Neural crest cell (in vitro differentiated cells): ENCODE results near the gene PGD. TPM values are rescaled to one million over a fixed set of nuclear protein-coding genes. Genes with fewer than 3 reads are reported as not detected.

ENCODE experiments used
- DNase-seq: peaks from one replicate; pipeline ENCODE4 v3.0.0; 2021; ENCODE audit warnings: low read depth, mixed read lengths, low spot score
- H3K27ac Mint-ChIP-seq: one replicate; pipeline ENCODE4 v1.8.0; 2021; ENCODE audit warnings: mild to moderate bottlenecking, mixed read lengths; ENCODE audit not compliant: unreplicated experiment
- H3K27me3 Mint-ChIP-seq: 2 replicates; pipeline ENCODE4 v1.8.0; 2021; ENCODE audit warnings: low read depth, mild to moderate bottlenecking, mixed read lengths
- H3K36me3 Mint-ChIP-seq: 2 replicates; pipeline ENCODE4 v1.8.0; 2021; ENCODE audit warnings: low read depth, mild to moderate bottlenecking, mixed read lengths
- H3K4me1 Mint-ChIP-seq: 2 replicates; pipeline ENCODE4 v1.8.0; 2021; ENCODE audit warnings: mixed read lengths
- H3K4me3 Mint-ChIP-seq: one replicate; pipeline ENCODE4 v1.8.0; 2021; ENCODE audit warnings: mild to moderate bottlenecking, mixed read lengths
- H3K9me3 Mint-ChIP-seq: 2 replicates; pipeline ENCODE4 v1.8.0; 2021; ENCODE audit warnings: mixed read lengths
- total RNA-seq: library from RNA; stranded (reverse); gene quantifications from 2 replicates; pipeline ENCODE4 v1.2.1, GENCODE V29; 2021
- TF ChIP-seq, protein P1 (sequence below): fragments of 200-600 bp; sonication (generic); conservative IDR thresholded peaks from 2 replicates; pipeline ENCODE4 v1.5.0; 2021; ENCODE audit warnings: antibody characterized with exemption, mild to moderate bottlenecking

The PGD gene
- total RNA-seq, 1 donor from 2014 or later, result 496 TPM

DNA sequence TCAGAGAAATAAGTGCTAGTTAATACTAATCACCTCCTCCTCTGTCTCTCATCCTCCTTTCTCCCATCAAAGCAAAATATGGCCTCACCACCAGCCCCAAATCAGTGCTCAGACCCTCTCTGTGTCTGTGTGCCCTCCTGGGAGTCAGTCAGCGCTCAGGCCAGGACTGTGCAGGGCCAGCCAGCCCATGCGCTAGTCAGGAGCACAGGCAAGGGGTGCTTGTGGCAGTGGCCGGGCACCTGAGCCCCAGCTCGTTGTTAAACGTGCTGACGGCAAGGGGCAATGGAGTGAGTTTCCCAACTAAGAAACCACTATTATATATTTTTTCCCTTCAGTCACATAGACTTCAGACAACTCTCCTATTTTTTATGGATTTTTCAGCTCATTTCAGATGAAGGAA is 19.2 kb upstream of the PGD start:
- TF ChIP-seq, protein P1, sequence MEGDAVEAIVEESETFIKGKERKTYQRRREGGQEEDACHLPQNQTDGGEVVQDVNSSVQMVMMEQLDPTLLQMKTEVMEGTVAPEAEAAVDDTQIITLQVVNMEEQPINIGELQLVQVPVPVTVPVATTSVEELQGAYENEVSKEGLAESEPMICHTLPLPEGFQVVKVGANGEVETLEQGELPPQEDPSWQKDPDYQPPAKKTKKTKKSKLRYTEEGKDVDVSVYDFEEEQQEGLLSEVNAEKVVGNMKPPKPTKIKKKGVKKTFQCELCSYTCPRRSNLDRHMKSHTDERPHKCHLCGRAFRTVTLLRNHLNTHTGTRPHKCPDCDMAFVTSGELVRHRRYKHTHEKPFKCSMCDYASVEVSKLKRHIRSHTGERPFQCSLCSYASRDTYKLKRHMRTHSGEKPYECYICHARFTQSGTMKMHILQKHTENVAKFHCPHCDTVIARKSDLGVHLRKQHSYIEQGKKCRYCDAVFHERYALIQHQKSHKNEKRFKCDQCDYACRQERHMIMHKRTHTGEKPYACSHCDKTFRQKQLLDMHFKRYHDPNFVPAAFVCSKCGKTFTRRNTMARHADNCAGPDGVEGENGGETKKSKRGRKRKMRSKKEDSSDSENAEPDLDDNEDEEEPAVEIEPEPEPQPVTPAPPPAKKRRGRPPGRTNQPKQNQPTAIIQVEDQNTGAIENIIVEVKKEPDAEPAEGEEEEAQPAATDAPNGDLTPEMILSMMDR, result no peak
- peaks cover 19% of the 10 kb centered on the region for H3K36me3 Mint-ChIP-seq
- peaks cover 16% of the 10 kb centered on the region for H3K4me1 Mint-ChIP-seq
- no peak overlapping the region for H3K27ac Mint-ChIP-seq
- no peaks in the 10 kb centered on the region for H3K27me3 Mint-ChIP-seq
- no peak overlapping the region for H3K4me3 Mint-ChIP-seq
- DNase-seq, result no peak
- no peaks in the 10 kb centered on the region for H3K9me3 Mint-ChIP-seq

DNA sequence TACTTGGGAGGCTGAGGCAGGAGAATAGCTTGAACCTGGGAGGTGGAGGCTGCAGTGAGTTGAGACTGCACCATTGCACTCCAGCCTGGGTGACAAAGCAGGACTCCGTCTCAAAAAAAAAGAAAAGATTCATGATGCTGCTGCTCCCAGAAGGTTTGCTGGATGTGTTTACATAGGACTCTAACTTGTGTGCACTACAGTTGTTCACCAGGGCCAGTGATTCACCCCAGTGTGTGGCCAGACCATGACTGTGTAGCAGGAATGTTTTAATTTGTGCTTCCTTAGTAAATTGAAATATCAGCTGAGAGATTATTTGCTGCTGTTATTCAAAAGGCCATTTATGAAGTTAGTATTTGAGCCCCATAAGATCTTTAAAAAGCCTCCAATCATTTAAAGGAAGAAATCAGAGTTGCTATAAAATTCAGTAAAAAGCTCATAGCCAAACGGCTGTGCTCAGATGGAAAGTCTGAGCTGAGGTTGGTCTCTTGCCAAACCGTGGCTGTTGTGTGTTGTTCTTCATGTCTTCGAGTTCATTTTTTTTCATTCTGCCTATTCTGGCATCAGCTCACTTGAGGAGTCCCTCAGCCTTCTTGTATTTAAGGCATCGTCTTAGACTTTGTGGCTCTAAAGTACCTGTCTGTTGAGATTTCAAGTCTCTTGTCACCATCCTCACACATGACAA is 18.1 kb upstream of the PGD start:
- Mint-ChIP-seq H3K27ac (no peak overlapping the region), H3K4me1 (peaks cover 23% of the 10 kb centered on the region), H3K36me3 (peaks cover 25% of the 10 kb centered on the region), H3K4me3 (no peak overlapping the region), H3K9me3 (no peaks in the 10 kb centered on the region), H3K27me3 (no peaks in the 10 kb centered on the region)
- TF ChIP-seq, protein P1, result no peak
- no peak for DNase-seq

DNA sequence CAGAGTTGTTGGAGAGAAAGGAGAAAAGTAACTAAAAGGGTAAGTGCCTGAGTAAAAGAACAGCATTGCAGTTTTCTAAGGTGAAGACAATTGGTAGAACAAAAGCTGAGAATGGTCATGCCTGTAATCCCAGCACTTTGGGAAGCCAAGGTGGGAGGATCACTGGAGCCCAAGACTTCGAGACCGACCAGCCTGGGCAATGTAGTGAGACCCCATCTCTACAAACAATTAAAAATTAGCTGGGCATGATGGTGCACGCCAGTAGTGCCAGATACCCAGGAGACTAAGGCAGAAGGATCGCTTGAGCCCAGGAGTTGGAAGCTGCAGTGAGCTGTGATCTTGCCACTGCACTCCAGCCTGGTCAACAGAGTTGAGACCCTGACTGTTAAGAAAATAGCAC is 15.2 kb upstream of the PGD start:
- H3K4me3 Mint-ChIP-seq, result peak overlapping the region; percentile 3
- H3K27me3 Mint-ChIP-seq, result no peaks in the 10 kb centered on the region
- no peak for DNase-seq
- peaks cover 36% of the 10 kb centered on the region for H3K4me1 Mint-ChIP-seq
- H3K27ac Mint-ChIP-seq, result no peak overlapping the region
- H3K36me3 Mint-ChIP-seq, result peaks cover 27% of the 10 kb centered on the region
- TF ChIP-seq, protein P1, result no peak
- H3K9me3 Mint-ChIP-seq, result no peaks in the 10 kb centered on the region

DNA sequence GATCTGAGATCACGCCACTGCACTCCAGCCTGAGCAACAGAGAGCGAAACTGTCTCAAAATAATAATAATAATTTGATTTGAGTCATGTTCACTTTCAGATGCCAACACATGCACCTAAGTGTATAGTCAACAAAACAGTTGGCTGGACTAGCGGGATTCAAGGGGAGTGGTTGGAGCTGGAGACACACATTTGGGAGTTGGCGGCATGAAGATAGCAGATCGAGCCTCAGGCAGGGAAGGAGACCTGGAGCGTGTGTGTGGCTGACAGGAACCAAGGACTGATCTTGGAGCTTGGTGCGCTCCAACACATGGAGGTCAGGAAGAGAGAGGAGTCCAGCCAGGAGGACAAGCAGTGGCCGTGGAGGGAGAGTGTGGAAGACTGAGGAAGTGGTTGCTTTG is 14.6 kb upstream of the PGD start:
- H3K9me3 Mint-ChIP-seq, result no peaks in the 10 kb centered on the region
- H3K4me3 Mint-ChIP-seq, result no peak overlapping the region
- no peaks in the 10 kb centered on the region for H3K27me3 Mint-ChIP-seq
- peaks cover 37% of the 10 kb centered on the region for H3K4me1 Mint-ChIP-seq
- H3K27ac Mint-ChIP-seq, result peak overlapping the region; percentile 69
- DNase-seq, result no peak
- peaks cover 27% of the 10 kb centered on the region for H3K36me3 Mint-ChIP-seq
- TF ChIP-seq, protein P1, result no peak

DNA sequence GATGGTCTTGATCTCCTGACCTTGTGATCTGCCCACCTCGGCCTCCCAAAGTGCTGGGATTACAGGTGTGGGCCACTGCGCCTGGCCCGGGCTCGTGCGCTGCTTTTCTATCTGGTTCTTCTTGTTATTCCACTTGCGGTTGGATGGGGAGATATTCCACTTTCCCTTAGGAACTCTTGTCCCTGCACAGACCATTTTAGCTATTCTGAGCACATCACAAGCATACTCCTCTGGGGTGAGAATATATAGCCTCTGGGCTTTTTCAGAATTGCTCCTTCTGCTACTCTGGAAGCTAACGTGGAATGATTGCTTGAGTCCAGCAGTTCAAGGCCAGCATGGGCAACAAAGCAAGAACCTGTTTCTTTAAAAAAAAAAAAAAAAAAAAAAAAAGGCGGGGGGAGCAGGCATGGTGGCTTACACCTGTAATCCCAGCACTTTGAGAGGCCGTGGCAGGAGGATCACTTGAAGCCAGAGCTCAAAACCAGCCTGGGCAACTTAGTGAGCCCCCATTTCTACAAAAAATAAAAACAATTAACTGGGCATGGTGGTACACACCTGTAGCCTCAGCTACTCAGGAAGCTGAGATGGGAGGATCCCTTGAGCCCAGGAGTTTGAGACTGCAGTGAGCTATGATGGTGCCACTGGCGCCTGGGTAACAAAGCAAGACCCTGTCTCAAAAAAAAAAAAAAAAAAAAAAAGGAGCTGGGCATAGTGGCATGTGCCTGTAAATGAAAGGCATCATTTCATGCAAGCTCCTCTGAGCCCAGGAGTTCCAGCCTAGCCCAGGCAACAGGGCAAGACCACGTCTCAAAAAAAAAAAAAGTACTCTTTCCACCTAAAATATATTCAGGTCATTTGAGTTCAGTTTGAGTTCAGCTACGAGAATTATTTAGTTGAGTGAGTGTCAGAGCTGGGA is 11.8 kb upstream of the PGD start:
- TF ChIP-seq, protein P1, result no peak

More for the DNA sequence above, 11.8 kb upstream of the PGD start:
- Mint-ChIP-seq H3K9me3 (no peaks in the 10 kb centered on the region), H3K36me3 (peaks cover 27% of the 10 kb centered on the region), H3K27me3 (no peaks in the 10 kb centered on the region), H3K27ac (peak overlapping the region; percentile 63), H3K4me3 (peak overlapping the region; percentile 61), H3K4me1 (peaks cover 37% of the 10 kb centered on the region)
- DNase-seq, result no peak
